HepG2 (cell line): ENCODE results near the gene RNF213. TPM values are rescaled to one million over a fixed set of nuclear protein-coding genes. Genes with fewer than 3 reads are reported as not detected.

Source experiments
- ATAC-seq: fragments of 200-7000 bp; cut with Tn5 transposase; 3 replicates; pipeline ENCODE4 v1.9.1; 2020; ENCODE audit warnings: mild to moderate bottlenecking, moderate library complexity
- BruUV-seq: library from RNA; stranded (reverse); fragments of 400-500 nt; replicated peaks from 2 replicates; lab custom pipeline; 2021; lab: Mats Ljungman, UMichigan
- CTCF ChIA-PET: fragments of 300-600 bp; formaldehyde crosslinking; extraction: SDS; loops from one replicate; lab custom pipeline; 2021; ENCODE audit warnings: low total read pairs, inconsistent platforms, low intra/inter-chr PET ratio; lab: Yijun Ruan, JAX
- POLR2A ChIA-PET: fragments of 350-600 bp; sonication (Branson Sonifier 250); formaldehyde crosslinking; loops from one replicate; lab custom pipeline; 2020; ENCODE audit warnings: antibody characterized with exemption, inconsistent platforms; lab: Yijun Ruan, JAX
- DNase-seq: peaks from one replicate; pipeline ENCODE4 v3.0.0-alpha.2; 2015; ENCODE audit warnings: low spot score
- FAIRE-seq: peaks from 3 replicates; lab custom pipeline; 2011; peaks lifted over from hg19 to GRCh38; lab: Jason Lieb, UNC
- H2AFZ ChIP-seq: one replicate; pipeline ENCODE4 v1.6.1; 2011; ENCODE audit warnings: low read length, inconsistent platforms
- H3K27ac ChIP-seq: fragments of 300-600 bp; 3 replicates; pipeline ENCODE4 v1.8.0; 2011; ENCODE audit warnings: mixed run types, mild to moderate bottlenecking, mixed read lengths, low read length, inconsistent platforms; ENCODE audit not compliant: insufficient read depth; ENCODE audit errors: extremely low read length
- H3K27me3 ChIP-seq, 2 experiments: fragments of 200-600 bp in 1 of 2; 2 replicates in 1 of 2; 3 replicates in 1 of 2; pipeline versions ENCODE4 v1.6.0 to v1.8.0; 2011; ENCODE audit warnings: low read length in 2 of 2, mild to moderate bottlenecking in 2 of 2, moderate library complexity in 2 of 2, inconsistent platforms in 1 of 2; ENCODE audit not compliant: insufficient read depth in 2 of 2, control insufficient read depth in 1 of 2
- H3K36me3 ChIP-seq, 2 experiments: fragments of 200-600 bp in 1 of 2; replicated peaks in 1 of 2; 2 replicates in 1 of 2; 3 replicates in 1 of 2; pipeline versions ENCODE4 v1.5.1 to v1.8.0; 2011; ENCODE audit warnings: low read length in 2 of 2, inconsistent platforms in 1 of 2; ENCODE audit not compliant: insufficient read depth in 2 of 2, control insufficient read depth in 1 of 2
- H3K4me1 ChIP-seq: 2 replicates; pipeline ENCODE4 v1.5.1; 2012; ENCODE audit warnings: low read length, inconsistent platforms; ENCODE audit not compliant: insufficient read depth
- H3K4me2 ChIP-seq: 2 replicates; pipeline ENCODE4 v1.6.0; 2011; ENCODE audit warnings: low read depth, low read length, inconsistent platforms
- H3K4me3 ChIP-seq, 3 experiments: fragments of 200-600 bp in 1 of 3; sonication (generic), shearing (Covaris generic) in 1 of 3; replicated peaks in 1 of 3; 2 replicates each; pipeline ENCODE4 v1.5.1; 2011 to 2016; ENCODE audit warnings: low read length in 3 of 3, inconsistent platforms in 2 of 3, low read depth in 2 of 3, mild to moderate bottlenecking in 2 of 3, control low read depth in 1 of 3, mixed read lengths in 1 of 3; ENCODE audit not compliant: insufficient read depth in 1 of 3
- H3K79me2 ChIP-seq: one replicate; pipeline ENCODE4 v1.6.1; 2011; ENCODE audit warnings: low read length, inconsistent platforms; ENCODE audit not compliant: insufficient read depth
- H3K9ac ChIP-seq: 2 replicates; pipeline ENCODE4 v1.6.0; 2011; ENCODE audit warnings: mild to moderate bottlenecking, low read depth, low read length, inconsistent platforms; ENCODE audit not compliant: insufficient read depth
- H3K9me3 ChIP-seq: 2 replicates; pipeline ENCODE4 v1.5.1; 2012; ENCODE audit warnings: mild to moderate bottlenecking, low read length
- H4K20me1 ChIP-seq: 2 replicates; pipeline ENCODE4 v1.6.0; 2011; ENCODE audit warnings: inconsistent platforms, mild to moderate bottlenecking, low read length, moderate library complexity; ENCODE audit not compliant: insufficient read depth
- CHD4 ChIP-seq: fragments of 200-600 bp; sonication (generic); IDR thresholded peaks from 2 replicates; pipeline ENCODE4 v1.7.0; 2017; ENCODE audit warnings: mild to moderate bottlenecking, low read length, borderline replicate concordance
- CSRNP2 ChIP-seq: sonication (generic); formaldehyde crosslinking; conservative IDR thresholded peaks from 2 replicates; pipeline ENCODE4 v1.8.0; 2022; ENCODE audit warnings: low read depth, missing genetic modification reagents
- EHMT2 ChIP-seq: fragments of 200-600 bp; sonication (generic); IDR thresholded peaks from 2 replicates; pipeline ENCODE4 v1.7.0; 2017; ENCODE audit warnings: antibody characterized with exemption, low read depth, low read length, borderline replicate concordance
- HDAC1 ChIP-seq: sonication (generic); formaldehyde crosslinking; IDR thresholded peaks from 2 replicates; pipeline ENCODE4 v1.5.1; 2020; ENCODE audit warnings: mild to moderate bottlenecking, missing genetic modification reagents
- SSRP1 ChIP-seq: IDR thresholded peaks from 2 replicates; pipeline ENCODE4 v1.6.1; 2016; ENCODE audit warnings: control low read depth
- TEF ChIP-seq: sonication (generic); formaldehyde crosslinking; IDR thresholded peaks from 2 replicates; pipeline ENCODE4 v1.5.0; 2020; ENCODE audit warnings: missing genetic modification reagents
- TRIM22 ChIP-seq: fragments of 450-650 bp; IDR thresholded peaks from 2 replicates; pipeline ENCODE4 v1.6.1; 2017
- ZFP36 ChIP-seq: fragments of 150-350 bp; IDR thresholded peaks from 2 replicates; pipeline ENCODE4 v1.6.1; 2018; ENCODE audit warnings: borderline replicate concordance, low read length, low read depth; ENCODE audit not compliant: partially characterized antibody
- ZNF121 ChIP-seq: sonication (generic); formaldehyde crosslinking; IDR thresholded peaks from 2 replicates; pipeline ENCODE4 v1.5.0; 2020; ENCODE audit warnings: mild to moderate bottlenecking, missing genetic modification reagents
- ZNF260 ChIP-seq: sonication (generic); formaldehyde crosslinking; IDR thresholded peaks from 2 replicates; pipeline ENCODE4 v1.4.0; 2020; ENCODE audit warnings: missing genetic modification reagents, low read depth, mild to moderate bottlenecking, borderline replicate concordance
- ZNF33A ChIP-seq: sonication (generic); formaldehyde crosslinking; IDR thresholded peaks from 2 replicates; pipeline ENCODE4 v1.5.1; 2020; ENCODE audit warnings: missing genetic modification reagents, mild to moderate bottlenecking, moderate library complexity, borderline replicate concordance
- ZNF678 ChIP-seq: sonication (generic); formaldehyde crosslinking; IDR thresholded peaks from 2 replicates; pipeline ENCODE4 v1.4.0; 2020; ENCODE audit warnings: mild to moderate bottlenecking, missing genetic modification reagents
- ZNF792 ChIP-seq: IDR thresholded peaks from 2 replicates; pipeline ENCODE4 v1.6.1; 2016
- ZNF83 ChIP-seq: sonication (generic); formaldehyde crosslinking; IDR thresholded peaks from 2 replicates; pipeline ENCODE4 v1.4.0; 2020; ENCODE audit warnings: missing genetic modification reagents, mild to moderate bottlenecking, borderline replicate concordance
- ZSCAN20 ChIP-seq: sonication (generic); formaldehyde crosslinking; IDR thresholded peaks from 2 replicates; pipeline ENCODE4 v1.4.0; 2020; ENCODE audit warnings: missing genetic modification reagents, mild to moderate bottlenecking, borderline replicate concordance
- WGBS: methylation state at CpG from one replicate; pipeline ENCODE4 v1.1.6; 2017; ENCODE audit warnings: low lambda C conversion rate; 5-methylcytosine and 5-hydroxymethylcytosine counted together
- in situ Hi-C: cut with HindIII; loops from 2 replicates; pipeline ENCODE4 v1.10.0; 2017; ENCODE audit warnings: low pct_unique_long_range_greater_than_20kb; ENCODE audit not compliant: extremely low pct_ligation_motif_present
- intact Hi-C: fragments of 100-400 bp; cut with micrococcal nuclease; formaldehyde crosslinking; loops from one replicate; pipeline ENCODE4 v1.10.0; 2022; ENCODE audit not compliant: unreplicated experiment
- polyA plus RNA-seq, 8 experiments: library from polyadenylated mRNA; depleted of rRNA in 3 of 8; stranded (reverse) in 7 of 8; unstranded in 1 of 8; fragments of >200 nt; fragmentation: Illumina TruSeq in 4 of 8; extraction: Trizol in 4 of 8; gene quantifications; 2 replicates each; pipeline versions ENCODE4 v1.2.1 to v1.2.3, GENCODE V29; 2011 to 2016; ENCODE audit warnings: low read depth in 4 of 8, missing spikeins in 1 of 8, mixed read lengths in 1 of 8; ENCODE audit not compliant: insufficient read depth in 1 of 8
- total RNA-seq, 5 experiments: library from RNA; depleted of rRNA; stranded (reverse); fragments of >200 nt; fragmentation: Illumina TruSeq; extraction: Trizol; gene quantifications; 2 replicates each; pipeline ENCODE4 v1.2.3, GENCODE V29; 2016; ENCODE audit warnings: low read depth in 1 of 5
- TF ChIP-seq, protein P1 (sequence below): sonication (generic); formaldehyde crosslinking; IDR thresholded peaks from 2 replicates; pipeline ENCODE4 v1.5.0; 2020; ENCODE audit warnings: missing genetic modification reagents

The RNF213 gene
- total and polyA plus RNA-seq, 2 of the 13 experiments (the other 11 are each of a cell fraction or from before 2014, with no cell fraction given): 38.6 to 38.7 TPM

GRCh38 chr17:80261159-80261894 lies 675 bp downstream of the RNF213 start (continued):
- TF ChIP-seq ZNF260 (CRISPR knock-in tag) (no peak), TEF (0 out of 2 replicates have a peak, but pooled peaks have one; percentile 4), ZNF678 (peak; percentile 56; the same call in 1 of the 2 replicates), HDAC1 (CRISPR knock-in tag) (peak; percentile 84), ZNF792 (CRISPR knock-in tag) (peak; percentile 89), CSRNP2 (no peak)
- TF ChIP-seq, protein P1, sequence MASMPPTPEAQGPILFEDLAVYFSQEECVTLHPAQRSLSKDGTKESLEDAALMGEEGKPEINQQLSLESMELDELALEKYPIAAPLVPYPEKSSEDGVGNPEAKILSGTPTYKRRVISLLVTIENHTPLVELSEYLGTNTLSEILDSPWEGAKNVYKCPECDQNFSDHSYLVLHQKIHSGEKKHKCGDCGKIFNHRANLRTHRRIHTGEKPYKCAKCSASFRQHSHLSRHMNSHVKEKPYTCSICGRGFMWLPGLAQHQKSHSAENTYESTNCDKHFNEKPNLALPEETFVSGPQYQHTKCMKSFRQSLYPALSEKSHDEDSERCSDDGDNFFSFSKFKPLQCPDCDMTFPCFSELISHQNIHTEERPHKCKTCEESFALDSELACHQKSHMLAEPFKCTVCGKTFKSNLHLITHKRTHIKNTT: no peak

GRCh38 chr17:80261895-80262279 lies 1.2 kb downstream of the RNF213 start:
- no peaks in the 10 kb centered on the region for H4K20me1 ChIP-seq
- peak overlapping the region; percentile 92 for H3K9ac ChIP-seq
- POLR2A ChIA-PET: interaction anchor here (0.6 to 3.5 kb wide), 14 partner anchors 11 to 268 kb away, joined by 3 to 31 read pairs (median 6); partner anchors contain the start of genes EIF4A3, SGSH and SLC26A11
- ATAC-seq (no peak), FAIRE-seq (no peak), DNase-seq (no peak)
- 26% methylated on average over 8 of the region's 8 CpGs for WGBS
- no peaks in the 10 kb centered on the region for H3K36me3 ChIP-seq
- H3K4me1 ChIP-seq: peaks cover 50% of the 10 kb centered on the region
- no TSS peak for BruUV-seq
- peak overlapping the region; percentile 99 for H3K4me2 ChIP-seq
- H3K27me3 ChIP-seq: no peaks in the 10 kb centered on the region; a peak in 1 of 5 replicates
- CTCF ChIA-PET: no interaction called here
- in situ Hi-C loops: no loop called here
- H3K79me2 ChIP-seq: peaks cover 6% of the 10 kb centered on the region
- H3K27ac ChIP-seq: peak overlapping the region; percentile 94
- H3K4me3 ChIP-seq: peak overlapping the region; percentile 84 to 100 (median 89)
- no peaks in the 10 kb centered on the region for H3K9me3 ChIP-seq
- intact Hi-C loops: loop anchor here (2.0 kb wide), 2 partner anchors 41 to 115 kb away; partner anchors contain the start of genes EIF4A3, SGSH and SLC26A11
- no peak overlapping the region for H2AFZ ChIP-seq
- TF ChIP-seq CHD4 (peak; percentile 78), ZNF33A (CRISPR knock-in tag) (no peak), SSRP1 (CRISPR knock-in tag) (no peak), EHMT2 (0 out of 2 replicates have a peak, but pooled peaks have one; percentile 47), ZSCAN20 (CRISPR knock-in tag) (no peak), ZFP36 (peak; percentile 20), TRIM22 (no peak), ZNF121 (CRISPR knock-in tag) (no peak), ZNF83 (CRISPR knock-in tag) (no peak)
